Nephron progenitor cell (in vitro differentiated cells): ENCODE measurements around the gene UBE2B.
"Not testable (repeated sequence)": the region's sequence is repeated elsewhere in the genome, so short reads cannot be mapped to it uniquely, and the experiment has no call there.

Source experiments
- DNase-seq: peaks from one replicate; pipeline ENCODE4 v3.0.0; 2021
- H3K27ac Mint-ChIP-seq: 2 replicates; pipeline ENCODE4 v1.8.0; 2021; ENCODE audit warnings: mild to moderate bottlenecking, moderate library complexity, mixed read lengths
- H3K27me3 Mint-ChIP-seq: 2 replicates; pipeline ENCODE4 v1.8.0; 2021; ENCODE audit warnings: mild to moderate bottlenecking, low read depth, mixed read lengths; ENCODE audit not compliant: poor library complexity
- H3K36me3 Mint-ChIP-seq: 2 replicates; pipeline ENCODE4 v1.8.0; 2021; ENCODE audit warnings: low read depth, mixed read lengths
- H3K4me1 Mint-ChIP-seq: 2 replicates; pipeline ENCODE4 v1.8.0; 2021; ENCODE audit warnings: mixed read lengths
- H3K4me3 Mint-ChIP-seq: 2 replicates; pipeline ENCODE4 v1.8.0; 2021; ENCODE audit warnings: mild to moderate bottlenecking, moderate library complexity, mixed read lengths
- H3K9me3 Mint-ChIP-seq: 2 replicates; pipeline ENCODE4 v1.8.0; 2021; ENCODE audit warnings: mild to moderate bottlenecking, moderate library complexity, mixed read lengths
- CTCF ChIP-seq: fragments of 200-600 bp; sonication (generic); IDR thresholded peaks from 2 replicates; pipeline ENCODE4 v1.5.0; 2021; ENCODE audit warnings: antibody characterized with exemption

UBE2B gene

DNA sequence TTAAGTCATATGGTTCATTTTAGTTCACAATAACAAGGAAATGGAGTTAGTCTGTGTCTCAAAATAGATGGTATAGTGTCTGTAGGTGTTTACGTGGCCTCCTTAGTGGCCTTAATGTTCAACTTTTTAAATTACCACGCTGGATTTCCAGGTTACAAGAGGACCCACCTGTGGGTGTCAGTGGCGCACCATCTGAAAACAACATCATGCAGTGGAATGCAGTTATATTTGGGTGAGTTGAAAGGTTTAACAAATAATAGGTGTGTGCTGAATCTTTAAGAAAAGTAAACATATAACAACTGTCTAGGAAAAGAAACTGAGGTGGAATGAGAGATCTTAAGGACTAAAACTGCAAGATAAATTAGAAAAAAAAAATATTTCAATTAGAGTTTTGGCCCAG, 2.9 kb downstream of the UBE2B start:
- Mint-ChIP-seq H3K4me3 (no peak overlapping the region), H3K27me3 (no peaks in the 10 kb centered on the region), H3K27ac (peak overlapping the region; percentile 39), H3K9me3 (peaks cover 4% of the 10 kb centered on the region), H3K36me3 (peaks cover 54% of the 10 kb centered on the region), H3K4me1 (peaks cover 29% of the 10 kb centered on the region)
- TF ChIP-seq CTCF = no peak
- no peak for DNase-seq

- no peak overlapping the region for H3K27ac Mint-ChIP-seq
Observed at GRCh38 chr5:134380346-134380745, 9.0 kb downstream of the UBE2B start.

DNA sequence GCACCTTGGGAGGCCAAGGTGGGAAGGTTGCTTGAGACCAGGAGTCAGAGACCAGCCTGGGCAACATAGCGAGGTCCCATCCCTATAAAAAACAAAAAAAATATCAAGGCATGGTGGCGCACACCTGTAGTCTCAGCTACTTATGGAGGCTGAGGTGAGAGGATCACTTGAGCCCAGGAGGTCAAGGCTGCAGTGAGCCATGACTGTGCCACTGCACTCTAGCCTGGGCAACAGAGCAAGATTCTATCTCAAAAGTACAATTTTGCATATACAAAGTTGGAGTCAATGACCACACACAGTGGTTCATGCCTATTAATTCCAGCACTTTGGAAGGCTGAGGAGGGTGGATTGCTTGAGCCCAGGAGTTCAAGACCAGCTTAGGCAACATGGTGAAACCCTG, 10.8 kb downstream of the UBE2B start:
- H3K9me3 Mint-ChIP-seq, H3K27ac Mint-ChIP-seq, DNase-seq, H3K27me3 Mint-ChIP-seq, H3K4me3 Mint-ChIP-seq, H3K4me1 Mint-ChIP-seq: not testable (repeated sequence)
- peaks cover 70% of the 10 kb centered on the region for H3K36me3 Mint-ChIP-seq

More at GRCh38 chr5:134380346-134380745, 9.0 kb downstream of the UBE2B start:
- Mint-ChIP-seq H3K4me3 (no peak overlapping the region), H3K4me1 (no peaks in the 10 kb centered on the region), H3K27me3 (no peaks in the 10 kb centered on the region), H3K36me3 (peaks cover 61% of the 10 kb centered on the region), H3K9me3 (no peaks in the 10 kb centered on the region)
- DNase-seq = no peak
- TF ChIP-seq CTCF = no peak

DNA sequence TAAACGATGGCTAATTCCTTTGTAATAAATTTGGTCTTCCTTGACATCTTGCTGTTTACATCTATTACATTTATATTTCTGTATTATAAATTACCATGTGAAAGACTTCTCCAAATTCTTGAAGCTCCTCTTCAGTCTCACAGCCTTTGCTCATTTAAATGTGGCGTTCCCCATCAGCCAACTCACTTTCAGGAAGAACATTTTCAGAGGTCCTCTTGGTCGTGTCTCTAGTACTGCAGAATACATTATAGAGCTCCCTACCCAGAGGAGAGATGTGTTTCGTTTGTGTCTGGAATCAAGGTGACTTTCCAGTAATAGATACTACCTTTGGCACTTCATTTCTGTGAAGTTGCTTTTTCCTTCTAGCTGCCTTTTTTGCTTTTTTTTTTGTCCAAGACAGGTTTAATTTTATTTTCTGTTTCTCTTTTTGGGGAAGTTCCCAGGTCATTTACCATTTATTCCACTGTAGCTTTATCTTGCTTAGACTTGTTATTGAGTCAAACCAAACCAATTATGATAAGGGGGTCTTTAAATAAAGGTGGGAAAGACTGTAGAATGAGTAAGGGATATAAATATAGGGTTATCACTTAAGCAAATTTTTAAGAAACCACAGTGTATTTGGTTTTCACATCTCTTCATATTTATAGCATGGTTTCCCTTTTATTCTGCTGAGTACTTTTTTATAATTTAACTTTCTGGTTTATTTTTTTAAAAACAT, 12.8 kb downstream of the UBE2B start:
- H3K36me3 Mint-ChIP-seq = peaks cover 74% of the 10 kb centered on the region
- no peaks in the 10 kb centered on the region for H3K4me1 Mint-ChIP-seq
- DNase-seq = no peak
- no peak overlapping the region for H3K4me3 Mint-ChIP-seq
- no peak for TF ChIP-seq CTCF
- no peaks in the 10 kb centered on the region for H3K9me3 Mint-ChIP-seq
- no peaks in the 10 kb centered on the region for H3K27me3 Mint-ChIP-seq
- H3K27ac Mint-ChIP-seq = peak overlapping the region; percentile 33

DNA sequence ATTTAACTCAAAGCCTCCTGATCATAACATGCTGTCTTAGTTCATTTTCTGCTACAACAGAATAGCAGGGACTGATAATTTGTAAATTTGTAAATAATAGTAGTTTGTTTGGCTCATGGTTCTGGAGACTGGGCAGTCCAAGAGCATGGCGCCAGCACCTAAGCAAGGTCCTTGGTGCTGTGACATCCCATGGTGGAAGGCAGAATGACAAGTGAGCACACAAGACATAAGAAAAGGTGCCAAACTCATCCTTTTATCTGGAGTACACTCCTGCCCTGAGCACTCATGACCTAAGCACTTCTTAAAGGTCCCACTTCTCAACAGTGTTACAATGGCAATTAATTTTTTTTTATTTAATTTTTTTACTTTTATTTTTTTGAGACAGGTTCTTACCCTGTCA, 16.1 kb downstream of the UBE2B start:
- Mint-ChIP-seq H3K27ac (no peak overlapping the region), H3K9me3 (no peaks in the 10 kb centered on the region), H3K27me3 (no peaks in the 10 kb centered on the region), H3K4me1 (no peaks in the 10 kb centered on the region), H3K4me3 (no peak overlapping the region), H3K36me3 (peaks cover 84% of the 10 kb centered on the region)
- no peak for DNase-seq
- no peak for TF ChIP-seq CTCF

DNA sequence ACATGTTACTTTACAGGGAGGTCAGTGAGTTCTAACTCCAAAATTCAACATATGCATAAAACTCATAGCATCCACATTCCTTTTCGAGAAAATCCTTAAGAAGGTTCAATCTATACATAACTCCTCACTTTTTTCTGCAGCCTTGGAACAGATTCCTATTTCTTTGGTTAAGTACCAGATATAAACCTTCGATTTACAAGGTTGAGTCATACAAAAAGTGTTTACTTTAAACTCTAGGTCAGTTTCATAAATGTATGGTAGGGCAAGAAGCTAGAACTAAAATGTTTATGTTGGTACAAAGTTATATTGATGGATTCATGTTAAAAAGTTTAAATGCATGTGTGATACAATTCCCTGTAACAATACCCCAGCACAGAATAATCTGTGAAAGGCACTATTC, 20.9 kb downstream of the UBE2B start:
- Mint-ChIP-seq H3K4me1 (no peaks in the 10 kb centered on the region), H3K27ac (peak overlapping the region; percentile 30), H3K4me3 (no peak overlapping the region), H3K9me3 (no peaks in the 10 kb centered on the region), H3K27me3 (no peaks in the 10 kb centered on the region), H3K36me3 (peaks cover 66% of the 10 kb centered on the region)
- no peak for DNase-seq
- no peak for TF ChIP-seq CTCF
